AG10803 (cell line): Measurements from ENCODE around the gene RNF157.
"Not testable (repeated sequence)": the region's sequence is repeated elsewhere in the genome, so short reads cannot be mapped to it uniquely, and the experiment has no call there.

ENCODE experiments used
- DNase-seq: peaks from one replicate; pipeline ENCODE4 v3.0.0; 2010; ENCODE audit warnings: low read depth
- H3K4me3 ChIP-seq: 2 replicates; pipeline ENCODE4 v1.5.1; 2011; ENCODE audit warnings: mild to moderate bottlenecking, low read length, control low read depth
- CTCF ChIP-seq: conservative IDR thresholded peaks from 2 replicates; pipeline ENCODE4 v1.5.1; 2011; ENCODE audit warnings: mild to moderate bottlenecking, low read length, control low read depth, inconsistent platforms

The RNF157 gene

DNA sequence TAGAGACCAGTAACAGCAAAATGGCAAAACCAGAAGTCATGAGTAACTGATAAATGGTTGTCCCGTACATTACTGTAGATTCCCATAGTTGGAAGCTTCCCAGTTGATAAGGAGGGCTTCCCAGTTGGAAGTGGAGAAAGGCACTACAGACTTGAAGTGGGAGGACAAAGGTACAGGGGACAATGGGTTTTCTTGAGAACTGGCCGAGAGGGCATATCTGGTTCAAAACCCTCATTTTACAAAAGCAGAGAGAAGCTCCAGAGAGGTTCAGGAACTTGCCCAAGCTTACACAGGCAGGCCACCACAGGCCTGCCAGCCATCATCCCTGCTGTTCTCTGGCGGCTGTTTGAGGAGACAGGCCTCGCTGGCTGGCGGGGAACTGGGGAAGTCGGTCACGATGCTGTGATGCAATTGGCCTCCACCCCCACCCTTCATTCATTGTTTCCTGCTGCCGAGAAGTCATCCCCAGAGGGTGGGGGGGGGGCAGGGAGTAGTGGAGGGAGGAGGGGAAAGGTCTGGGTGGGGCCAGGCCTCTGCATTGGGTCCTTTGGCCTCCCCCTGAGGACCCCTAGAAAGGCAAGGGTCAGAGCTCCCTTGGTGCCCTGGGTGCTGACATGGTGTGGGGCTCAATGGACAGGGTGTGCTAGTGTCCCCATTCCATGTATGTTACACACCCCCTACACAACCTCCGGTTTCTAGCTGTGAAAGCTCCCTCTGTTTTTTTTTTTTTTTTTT is 27.9 kb upstream of the RNF157 start:
- H3K4me3 ChIP-seq, result peak overlapping the region; percentile 17
- DNase-seq, result peak; percentile 80
- TF ChIP-seq CTCF, result no peak

GRCh38 chr17:76267581-76268001 is 27.3 kb upstream of the RNF157 start:
- H3K4me3 ChIP-seq, DNase-seq: not testable (repeated sequence)

DNA sequence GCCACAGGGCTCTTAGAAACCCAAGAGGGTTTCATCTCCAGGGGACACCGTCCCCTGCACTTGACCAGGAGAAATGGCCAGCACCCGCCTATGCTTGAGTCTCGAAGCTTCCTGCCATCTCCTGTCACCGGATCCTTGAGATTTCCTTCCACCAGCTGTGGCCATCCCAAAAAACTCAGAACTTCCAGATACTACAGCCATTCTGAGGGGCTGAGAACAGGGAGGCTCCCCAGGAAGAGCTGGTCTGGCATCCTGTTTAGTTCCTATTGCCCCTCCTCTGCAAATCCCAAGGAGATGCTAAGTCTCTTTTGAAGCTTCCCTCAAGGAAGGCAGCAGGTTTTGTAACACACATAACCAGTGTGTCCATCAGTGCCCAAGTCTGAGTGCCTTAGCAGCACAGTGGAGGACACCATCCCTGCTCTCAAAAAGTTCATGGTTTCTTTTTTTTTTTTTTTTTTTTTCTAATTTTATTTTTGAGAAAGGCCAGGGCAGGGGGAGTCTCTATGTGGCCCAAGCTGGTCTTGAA is 26.8 kb upstream of the RNF157 start:
- DNase-seq, result no peak
- TF ChIP-seq CTCF, result no peak
- H3K4me3 ChIP-seq, result peak overlapping the region; percentile 73

GRCh38 chr17:76266244-76266938 is 26.1 kb upstream of the RNF157 start:
- DNase-seq, result peak; percentile 47
- H3K4me3 ChIP-seq, result peak overlapping the region; percentile 73
- TF ChIP-seq CTCF, result no peak

DNA sequence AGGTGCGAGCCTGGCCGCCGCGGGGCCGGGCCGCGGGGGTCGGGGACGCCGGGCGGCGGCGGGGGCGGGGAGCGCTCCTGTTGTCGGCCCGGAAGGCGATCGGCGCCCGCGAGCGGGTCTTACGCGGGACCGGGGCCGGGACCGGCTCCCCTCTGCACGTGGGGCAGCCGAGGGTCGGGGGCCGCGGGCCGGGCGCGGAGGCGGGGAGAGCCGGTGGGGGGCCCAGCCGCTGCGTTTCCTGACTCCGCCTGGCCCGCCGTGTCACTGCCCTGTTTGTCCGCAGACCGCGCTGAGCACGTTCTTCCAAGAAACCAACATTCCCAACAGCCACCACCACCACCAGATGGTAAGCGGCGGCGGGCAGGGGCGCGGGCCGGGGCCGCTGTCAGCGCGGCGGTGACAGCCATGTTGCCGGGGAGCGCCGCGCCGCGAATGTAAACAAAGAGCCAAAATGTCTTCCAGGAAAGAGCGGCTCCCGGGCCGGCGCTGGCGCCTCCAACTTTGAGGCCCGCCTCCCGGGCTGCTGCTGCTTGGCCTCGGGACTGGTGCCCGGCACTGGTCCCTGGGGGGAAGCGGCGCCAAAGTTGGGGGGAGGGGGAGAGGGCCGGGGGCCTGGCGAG is 25.4 kb upstream of the RNF157 start:
- H3K4me3 ChIP-seq, result peak overlapping the region; percentile 73
- peak; percentile 55 for DNase-seq
- TF ChIP-seq CTCF, result no peak

GRCh38 chr17:76264755-76265623 is 24.7 kb upstream of the RNF157 start, which contains the start of gene UBALD2:
Gene UBALD2, plus strand, starts transcription at chr17:76265348. Its CDS starts 158 bp downstream, at chr17:76265506.
- peak; percentile 100 for DNase-seq
- H3K4me3 ChIP-seq, result peak within 1 kb of the TSS; percentile 73
- no peak for TF ChIP-seq CTCF

DNA sequence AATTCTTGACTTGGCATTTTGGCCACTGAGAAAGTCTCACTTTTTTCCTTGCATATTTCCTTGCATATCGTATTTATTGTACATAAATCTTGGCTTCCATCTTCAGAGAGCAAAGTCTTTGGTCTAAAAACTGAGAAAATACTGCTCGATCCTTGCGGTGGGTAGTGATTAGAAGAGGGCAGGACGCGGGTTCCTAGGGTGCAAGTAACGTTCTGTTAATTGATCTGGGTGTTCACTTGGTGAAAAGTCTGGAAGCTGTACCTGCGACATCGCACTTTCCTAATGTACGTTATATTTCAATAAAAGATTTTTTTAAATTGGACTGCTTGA is 24.1 kb upstream of the RNF157 start:
- no peak for DNase-seq
- no peak for TF ChIP-seq CTCF
- H3K4me3 ChIP-seq, result peak overlapping the region; percentile 47
